A673 (cell line): ENCODE data around the gene SCYL1. TPM values are rescaled to one million over a fixed set of nuclear protein-coding genes. Genes with fewer than 3 reads are reported as not detected.

Source experiments
- BruUV-seq: library from RNA; stranded (reverse); fragments of 400-500 nt; replicated peaks from 2 replicates; lab custom pipeline; 2021; lab: Mats Ljungman, UMichigan
- CTCF ChIA-PET: fragments of 300-600 bp; sonication (Branson Sonifier 250); formaldehyde crosslinking; loops from one replicate; lab custom pipeline; 2022; ENCODE audit warnings: antibody characterized with exemption; lab: Charles Lee
- POLR2A ChIA-PET: fragments of 300-600 bp; sonication (Branson Sonifier 250); formaldehyde crosslinking; loops from one replicate; lab custom pipeline; 2022; ENCODE audit warnings: antibody characterized with exemption; ENCODE audit not compliant: low non-redundant PET; lab: Charles Lee
- DNase-seq: peaks from one replicate; pipeline ENCODE4 v3.0.0-alpha.2; 2015; ENCODE audit warnings: low spot score
- H3K27ac ChIP-seq: fragments of 200-600 bp; sonication (generic); 2 replicates; pipeline ENCODE4 v1.5.1; 2016; ENCODE audit warnings: mixed run types, low read depth, mild to moderate bottlenecking, mixed read lengths, antibody characterized with exemption, low read length; ENCODE audit not compliant: poor library complexity, severe bottlenecking
- H3K27me3 ChIP-seq: fragments of 200-600 bp; sonication (generic); replicated peaks from 2 replicates; pipeline ENCODE4 v1.6.1; 2017; ENCODE audit warnings: mixed run types, low read depth, mild to moderate bottlenecking, mixed read lengths, antibody characterized with exemption, low read length; ENCODE audit not compliant: insufficient read depth, poor library complexity
- H3K36me3 ChIP-seq: fragments of 200-600 bp; sonication (generic); 2 replicates; pipeline ENCODE4 v1.6.1; 2016; ENCODE audit warnings: mixed run types, mild to moderate bottlenecking, mixed read lengths, antibody characterized with exemption, low read length; ENCODE audit not compliant: insufficient read depth, poor library complexity, severe bottlenecking
- H3K4me1 ChIP-seq: fragments of 200-600 bp; sonication (generic); 2 replicates; pipeline ENCODE4 v1.6.1; 2017; ENCODE audit warnings: mixed run types, mild to moderate bottlenecking, mixed read lengths, antibody characterized with exemption, low read length; ENCODE audit not compliant: insufficient read depth, poor library complexity, severe bottlenecking
- H3K4me3 ChIP-seq: fragments of 200-600 bp; sonication (generic); 2 replicates; pipeline ENCODE4 v1.5.1; 2016; ENCODE audit warnings: low read depth, mixed run types, mild to moderate bottlenecking, mixed read lengths, low read length; ENCODE audit not compliant: poor library complexity, severe bottlenecking
- H3K9me3 ChIP-seq: fragments of 200-600 bp; sonication (generic); 2 replicates; pipeline ENCODE4 v1.6.1; 2016; ENCODE audit warnings: mixed run types, low read depth, mild to moderate bottlenecking, mixed read lengths, antibody characterized with exemption, low read length; ENCODE audit not compliant: poor library complexity, severe bottlenecking
- EZH2 ChIP-seq: fragments of 200-600 bp; sonication (generic); IDR thresholded peaks from 2 replicates; pipeline ENCODE4 v1.6.1; 2017; ENCODE audit warnings: borderline replicate concordance, low read depth, mild to moderate bottlenecking, mixed read lengths, antibody characterized with exemption, low read length; ENCODE audit not compliant: poor library complexity, severe bottlenecking
- intact Hi-C: fragments of 100-400 bp; cut with micrococcal nuclease; formaldehyde crosslinking; loops from one replicate; pipeline ENCODE4 v1.10.0; 2022; ENCODE audit not compliant: unreplicated experiment
- total RNA-seq: library from RNA; stranded (reverse); gene quantifications from 2 replicates; pipeline ENCODE4 v1.2.3, GENCODE V29; 2021
- TF ChIP-seq, protein P1 (sequence below): fragments of 300-800, 200-600 bp; sonication (generic); conservative IDR thresholded peaks from 2 replicates; pipeline ENCODE4 v1.5.1; 2017; ENCODE audit warnings: low read depth, mild to moderate bottlenecking, antibody characterized with exemption, low read length, moderate library complexity, mixed read lengths

The SCYL1 gene
- total RNA-seq, 1 experiment from 2014 or later: 90.6 TPM

- Histone ChIP-seq H3K36me3 (peaks cover 7% of the 10 kb centered on the region), H3K27me3 (no peaks in the 10 kb centered on the region), H3K27ac (no peak overlapping the region), H3K4me3 (no peak overlapping the region), H3K4me1 (no peaks in the 10 kb centered on the region), H3K9me3 (no peaks in the 10 kb centered on the region)
- no TSS peak for BruUV-seq
- TF ChIP-seq EZH2: no peak
- TF ChIP-seq, protein P1, sequence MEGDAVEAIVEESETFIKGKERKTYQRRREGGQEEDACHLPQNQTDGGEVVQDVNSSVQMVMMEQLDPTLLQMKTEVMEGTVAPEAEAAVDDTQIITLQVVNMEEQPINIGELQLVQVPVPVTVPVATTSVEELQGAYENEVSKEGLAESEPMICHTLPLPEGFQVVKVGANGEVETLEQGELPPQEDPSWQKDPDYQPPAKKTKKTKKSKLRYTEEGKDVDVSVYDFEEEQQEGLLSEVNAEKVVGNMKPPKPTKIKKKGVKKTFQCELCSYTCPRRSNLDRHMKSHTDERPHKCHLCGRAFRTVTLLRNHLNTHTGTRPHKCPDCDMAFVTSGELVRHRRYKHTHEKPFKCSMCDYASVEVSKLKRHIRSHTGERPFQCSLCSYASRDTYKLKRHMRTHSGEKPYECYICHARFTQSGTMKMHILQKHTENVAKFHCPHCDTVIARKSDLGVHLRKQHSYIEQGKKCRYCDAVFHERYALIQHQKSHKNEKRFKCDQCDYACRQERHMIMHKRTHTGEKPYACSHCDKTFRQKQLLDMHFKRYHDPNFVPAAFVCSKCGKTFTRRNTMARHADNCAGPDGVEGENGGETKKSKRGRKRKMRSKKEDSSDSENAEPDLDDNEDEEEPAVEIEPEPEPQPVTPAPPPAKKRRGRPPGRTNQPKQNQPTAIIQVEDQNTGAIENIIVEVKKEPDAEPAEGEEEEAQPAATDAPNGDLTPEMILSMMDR: no peak
- POLR2A ChIA-PET: no interaction called here
- CTCF ChIA-PET: interaction anchor here (0.6 kb wide), 1 partner anchor 109 kb away, joined by 3 read pairs; no protein-coding TSS in a partner anchor
- DNase-seq: no peak
- intact Hi-C loops: no loop called here
These were observed 59.2 kb downstream of the SCYL1 start for GRCh38 chr11:65584106-65584505.

DNA sequence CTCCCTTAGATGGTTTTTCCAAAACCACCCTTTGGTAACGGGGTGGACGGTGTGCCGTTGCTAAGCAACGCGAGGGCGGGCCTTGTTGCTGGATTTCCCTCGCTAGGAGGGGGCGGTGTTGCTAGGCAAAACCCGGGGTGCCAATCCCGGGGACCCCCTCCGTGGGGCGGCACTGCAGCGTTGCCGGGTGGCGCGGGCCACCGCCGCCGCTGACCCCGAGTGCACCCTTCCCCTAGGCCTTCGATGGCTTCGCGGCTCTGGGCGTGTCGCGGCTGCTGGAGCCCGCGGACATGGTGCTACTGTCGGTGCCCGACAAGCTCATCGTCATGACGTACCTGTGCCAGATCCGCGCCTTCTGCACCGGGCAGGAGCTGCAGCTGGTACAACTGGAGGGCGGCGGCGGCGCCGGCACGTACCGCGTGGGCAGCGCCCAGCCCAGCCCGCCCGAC is 59.9 kb downstream of the SCYL1 start:
- TF ChIP-seq, protein P1: no peak
- no peak for TF ChIP-seq EZH2
- DNase-seq: no peak
- Histone ChIP-seq H3K27ac (no peak overlapping the region), H3K27me3 (no peaks in the 10 kb centered on the region), H3K4me3 (no peak overlapping the region), H3K9me3 (no peaks in the 10 kb centered on the region), H3K36me3 (peaks cover 5% of the 10 kb centered on the region), H3K4me1 (no peaks in the 10 kb centered on the region)
- CTCF ChIA-PET: interaction anchor here (0.6 kb wide), 1 partner anchor 108 kb away, joined by 3 read pairs; no protein-coding TSS in a partner anchor
- POLR2A ChIA-PET: no interaction called here
- no TSS peak for BruUV-seq
- intact Hi-C loops: no loop called here

DNA sequence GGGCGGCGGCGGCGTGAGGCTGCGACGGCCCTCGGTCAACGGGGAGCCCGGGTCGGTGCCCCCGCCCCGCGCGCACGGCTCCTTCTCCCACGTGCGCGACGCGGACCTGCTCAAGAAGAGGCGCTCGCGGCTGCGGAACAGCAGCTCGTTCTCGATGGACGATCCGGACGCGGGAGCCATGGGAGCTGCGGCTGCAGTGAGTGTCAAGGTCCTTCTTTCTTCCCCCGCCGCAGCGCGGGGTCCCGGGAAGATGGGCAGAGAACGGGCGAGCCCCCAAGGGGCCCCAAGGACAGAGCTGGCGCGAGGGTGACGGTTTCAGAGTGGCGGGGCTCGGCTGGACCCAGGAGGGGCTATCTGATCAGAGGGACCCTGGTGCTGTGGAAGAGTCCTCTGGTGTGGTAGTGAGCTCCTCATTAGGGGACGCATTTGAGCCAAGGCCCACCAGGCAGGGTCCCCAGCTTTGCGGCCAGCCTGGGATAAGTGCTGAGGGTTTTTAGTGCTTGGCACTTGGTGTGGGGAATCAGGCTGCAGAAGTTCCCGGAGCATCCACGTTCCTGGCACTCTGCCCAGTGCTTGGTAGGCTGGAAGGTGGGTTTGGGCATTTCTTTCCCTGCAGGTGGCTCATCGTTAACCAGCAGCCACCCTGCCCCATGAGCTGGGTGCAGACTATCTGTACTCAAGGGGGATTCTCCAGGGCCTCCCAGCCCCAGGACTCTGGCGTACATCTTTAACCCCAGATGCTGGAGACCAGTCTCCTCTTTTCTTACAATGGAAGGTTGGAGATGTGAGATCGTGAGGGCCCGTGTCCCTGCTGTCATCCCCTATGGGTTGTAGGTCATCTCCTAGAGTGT is 60.7 kb downstream of the SCYL1 start:
- H3K9me3 ChIP-seq: no peaks in the 10 kb centered on the region
- H3K4me3 ChIP-seq: no peak overlapping the region
- no peak for TF ChIP-seq EZH2
- TF ChIP-seq, protein P1: no peak
- BruUV-seq: no TSS peak
- H3K36me3 ChIP-seq: peaks cover 13% of the 10 kb centered on the region
- DNase-seq: no peak
- POLR2A ChIA-PET: no interaction called here
- H3K4me1 ChIP-seq: no peaks in the 10 kb centered on the region
- CTCF ChIA-PET: interaction anchor here (0.6 kb wide), 1 partner anchor 61 kb away, joined by 3 read pairs; no protein-coding TSS in a partner anchor
- intact Hi-C loops: no loop called here
- H3K27ac ChIP-seq: no peak overlapping the region
- no peaks in the 10 kb centered on the region for H3K27me3 ChIP-seq
